ENCODE data around the gene SIRPB2. TPM values are rescaled to one million over a fixed set of nuclear protein-coding genes. Genes with fewer than 3 reads are reported as not detected.

Gene SIRPB2
- total RNA-seq, 4 donors from 2014 or later: 3.9 to 28.5 (median 10.5) TPM

GRCh38 chr20:1535420-1536175 is 44.4 kb upstream of the SIRPB2 start:
- no peaks in the 10 kb centered on the region for H3K27me3 ChIP-seq
- no peaks in the 10 kb centered on the region for H3K9me3 ChIP-seq
- H3K36me3 ChIP-seq: no peaks in the 10 kb centered on the region
- no peak overlapping the region for H3K4me3 ChIP-seq
- no peak for DNase-seq (ENCODE audit: low spot score in 2 of 2)
- WGBS, 2 donors: 77 to 86% methylated on average over 5 of the region's 5 CpGs
- no peaks in the 10 kb centered on the region for H3K4me1 ChIP-seq
- TF ChIP-seq EP300 (IDR thresholded peaks at IDR 0.05) (peak in 1 of 2 donors; percentile 33), POLR2A (IDR thresholded peaks at IDR 0.05) (no peak)
- no peak overlapping the region for H3K27ac ChIP-seq

- H3K36me3 ChIP-seq: no peaks in the 10 kb centered on the region
- no peak overlapping the region for H3K4me3 ChIP-seq
- 65 to 73% methylated on average over 5 of the region's 5 CpGs for WGBS, 2 donors
- no peaks in the 10 kb centered on the region for H3K27me3 ChIP-seq
- no peak for DNase-seq (ENCODE audit: low spot score in 2 of 2)
- H3K9me3 ChIP-seq: no peaks in the 10 kb centered on the region
- H3K4me1 ChIP-seq: no peaks in the 10 kb centered on the region
- TF ChIP-seq EP300 (IDR thresholded peaks at IDR 0.05) (no peak), CTCF (IDR thresholded peaks at IDR 0.05) (no peak), POLR2A (IDR thresholded peaks at IDR 0.05) (no peak)
- no peak overlapping the region for H3K27ac ChIP-seq
Observed at GRCh38 chr20:1534526-1534925, 43.3 kb upstream of the SIRPB2 start.

GRCh38 chr20:1533059-1533458 is 41.8 kb upstream of the SIRPB2 start:
- WGBS, 2 donors: 74 to 75% methylated on average over 4 of the region's 4 CpGs
- no peak for TF ChIP-seq POLR2A (IDR thresholded peaks at IDR 0.05)
- no peak for TF ChIP-seq CTCF (IDR thresholded peaks at IDR 0.05)
- TF ChIP-seq EP300 (IDR thresholded peaks at IDR 0.05): no peak

GRCh38 chr20:1528811-1529210 is 37.6 kb upstream of the SIRPB2 start:
- TF ChIP-seq CTCF (IDR thresholded peaks at IDR 0.05) (no peak), POLR2A (IDR thresholded peaks at IDR 0.05) (no peak), EP300 (IDR thresholded peaks at IDR 0.05) (no peak)
- Histone ChIP-seq H3K36me3 (no peaks in the 10 kb centered on the region), H3K27ac (no peak overlapping the region), H3K4me1 (no peaks in the 10 kb centered on the region), H3K4me3 (no peak overlapping the region), H3K27me3 (no peaks in the 10 kb centered on the region), H3K9me3 (no peaks in the 10 kb centered on the region)
- DNase-seq (ENCODE audit: low spot score in 2 of 2): no peak
- 35 to 38% methylated on average over 1 of the region's 1 CpG for WGBS, 2 donors

More at GRCh38 chr20:1533059-1533458, 41.8 kb upstream of the SIRPB2 start:
- H3K4me3 ChIP-seq: no peak overlapping the region
- no peaks in the 10 kb centered on the region for H3K9me3 ChIP-seq
- H3K36me3 ChIP-seq: no peaks in the 10 kb centered on the region
- DNase-seq (ENCODE audit: low spot score in 2 of 2): no peak
- H3K4me1 ChIP-seq: no peaks in the 10 kb centered on the region
- no peak overlapping the region for H3K27ac ChIP-seq
- no peaks in the 10 kb centered on the region for H3K27me3 ChIP-seq

- Histone ChIP-seq H3K4me1 (no peaks in the 10 kb centered on the region), H3K27me3 (no peaks in the 10 kb centered on the region), H3K36me3 (no peaks in the 10 kb centered on the region), H3K9me3 (no peaks in the 10 kb centered on the region), H3K27ac (no peak overlapping the region), H3K4me3 (no peak overlapping the region)
- no peak for DNase-seq (ENCODE audit: low spot score in 2 of 2)
- TF ChIP-seq POLR2A (IDR thresholded peaks at IDR 0.05) (no peak), CTCF (IDR thresholded peaks at IDR 0.05) (no peak), EP300 (IDR thresholded peaks at IDR 0.05) (no peak)
Observed at GRCh38 chr20:1527923-1528322, 36.7 kb upstream of the SIRPB2 start.

All from tibial nerve (tissue), 4 donors.